Ishikawa (cell line): ENCODE data around the gene CADM2.

Source experiments
- CEBPB ChIP-seq: IDR thresholded peaks from 2 replicates; pipeline ENCODE4 v1.6.1; 2012
- CREB1 ChIP-seq: IDR thresholded peaks from 2 replicates; pipeline ENCODE4 v1.6.1; 2012; ENCODE audit warnings: low read depth
- EGR1 ChIP-seq: IDR thresholded peaks from 2 replicates; pipeline ENCODE4 v1.6.1; 2012
- EP300 ChIP-seq: IDR thresholded peaks from 2 replicates; pipeline ENCODE4 v1.6.1; 2012; ENCODE audit warnings: borderline replicate concordance
- FOXM1 ChIP-seq: IDR thresholded peaks from 2 replicates; pipeline ENCODE4 v1.6.1; 2012; ENCODE audit warnings: low read depth, borderline replicate concordance
- MAX ChIP-seq: IDR thresholded peaks from 2 replicates; pipeline ENCODE4 v1.6.1; 2012
- NFIC ChIP-seq: IDR thresholded peaks from 2 replicates; pipeline ENCODE4 v1.6.1; 2012
- RAD21 ChIP-seq: IDR thresholded peaks from 2 replicates; pipeline ENCODE4 v1.6.1; 2012; ENCODE audit warnings: low read depth
- REST ChIP-seq: IDR thresholded peaks from 2 replicates; pipeline ENCODE4 v1.6.1; 2012; ENCODE audit warnings: low read depth, mild to moderate bottlenecking
- TAF1 ChIP-seq: IDR thresholded peaks from 2 replicates; pipeline ENCODE4 v1.6.1; 2012; ENCODE audit warnings: low read depth, mild to moderate bottlenecking
- TCF12 ChIP-seq: IDR thresholded peaks from 2 replicates; pipeline ENCODE4 v1.6.1; 2012; ENCODE audit warnings: low read depth
- TEAD4 ChIP-seq: IDR thresholded peaks from 2 replicates; pipeline ENCODE4 v1.6.1; 2012
- USF1 ChIP-seq: IDR thresholded peaks from 2 replicates; pipeline ENCODE4 v1.6.1; 2012
- YY1 ChIP-seq: IDR thresholded peaks from 2 replicates; pipeline ENCODE4 v1.6.1; 2012; ENCODE audit warnings: low read depth
- ZBTB7A ChIP-seq: IDR thresholded peaks from 2 replicates; pipeline ENCODE4 v1.6.1; 2012; ENCODE audit warnings: low read depth

CADM2 gene

GRCh38 chr3:85576091-85576690 is 617.4 kb downstream of the CADM2 start:
- TF ChIP-seq CEBPB = no peak
- TF ChIP-seq RAD21 = peak; percentile 77

GRCh38 chr3:85576697-85577200 is 618.0 kb downstream of the CADM2 start:
- no peak for TF ChIP-seq NFIC
- no peak for TF ChIP-seq EGR1
- no peak for TF ChIP-seq FOXM1
- no peak for TF ChIP-seq CEBPB
- TF ChIP-seq ZBTB7A = no peak
- TF ChIP-seq TEAD4 = no peak
- TF ChIP-seq RAD21 = no peak
- TF ChIP-seq TAF1 = no peak
- no peak for TF ChIP-seq TCF12
- TF ChIP-seq EP300 = no peak
- no peak for TF ChIP-seq CREB1
- no peak for TF ChIP-seq MAX
- TF ChIP-seq YY1 = no peak

GRCh38 chr3:85584779-85585356 is 626.1 kb downstream of the CADM2 start:
- TF ChIP-seq CREB1 (no peak), EP300 (no peak), USF1 (no peak), FOXM1 (no peak), TEAD4 (no peak)

GRCh38 chr3:85586018-85586417 is 627.2 kb downstream of the CADM2 start:
- TF ChIP-seq TEAD4 (no peak), CEBPB (no peak), NFIC (no peak), EP300 (no peak), RAD21 (no peak), YY1 (no peak), FOXM1 (no peak), TCF12 (no peak), USF1 (no peak), REST (no peak), EGR1 (no peak), ZBTB7A (no peak), MAX (no peak)

GRCh38 chr3:85589145-85589544 is 630.4 kb downstream of the CADM2 start:
- no peak for TF ChIP-seq USF1
- TF ChIP-seq CREB1 = no peak
- no peak for TF ChIP-seq TAF1
- no peak for TF ChIP-seq EP300
- no peak for TF ChIP-seq YY1
- TF ChIP-seq NFIC = no peak

GRCh38 chr3:85591451-85591850 is 632.7 kb downstream of the CADM2 start:
- no peak for TF ChIP-seq TEAD4
- TF ChIP-seq FOXM1 = no peak
- no peak for TF ChIP-seq MAX
- TF ChIP-seq EP300 = no peak
- no peak for TF ChIP-seq TAF1
- no peak for TF ChIP-seq USF1
- no peak for TF ChIP-seq ZBTB7A
- no peak for TF ChIP-seq CREB1
- no peak for TF ChIP-seq TCF12
- no peak for TF ChIP-seq NFIC
- TF ChIP-seq YY1 = no peak
- TF ChIP-seq REST = no peak
- TF ChIP-seq CEBPB = no peak
- TF ChIP-seq EGR1 = no peak
- no peak for TF ChIP-seq RAD21
